Breast epithelium (tissue), 3 donors: ENCODE measurements around the gene C9orf153.

Source experiments
- CTCF ChIP-seq, 3 donors: fragments of 450-650 bp; IDR thresholded peaks; one replicate each; pipeline ENCODE4 v1.5.1; 2016 to 2017; ENCODE audit warnings: antibody characterized with exemption in 3 of 3, mild to moderate bottlenecking in 3 of 3, moderate library complexity in 3 of 3
- POLR2A ChIP-seq: fragments of 450-650 bp; IDR thresholded peaks from one replicate; pipeline ENCODE4 v1.6.1; 2016; ENCODE audit warnings: antibody characterized with exemption, mild to moderate bottlenecking, moderate library complexity

GRCh38 chr9:86217076-86217755 is 42.2 kb downstream of the C9orf153 start:
- TF ChIP-seq POLR2A (no peak), CTCF (IDR thresholded peaks at IDR 0.05) (no peak)
